Esophagus mucosa (tissue), 1 donor: ENCODE results near the gene KIF26B. TPM values are rescaled to one million over a fixed set of nuclear protein-coding genes. Genes with fewer than 3 reads are reported as not detected.
"Not testable (repeated sequence)": the region's sequence is repeated elsewhere in the genome, so short reads cannot be mapped to it uniquely, and the experiment has no call there.

ENCODE experiments used
- ATAC-seq: fragments of 200-7000 bp; cut with Tn5 transposase; one replicate; pipeline ENCODE4 v1.9.1; 2020
- total RNA-seq: library from RNA; stranded (reverse); gene quantifications from one replicate; pipeline ENCODE4 v1.2.4, GENCODE V29; 2023
- donor health status: DM: yes; HTN: yes; CAD: no.

KIF26B gene
- total RNA-seq, 1 donor from 2014 or later: 0.56 TPM

GRCh38 chr1:245290836-245291235, 136.1 kb downstream of the KIF26B start:
- no peak for ATAC-seq

GRCh38 chr1:245291351-245291750, 136.6 kb downstream of the KIF26B start:
- no peak for ATAC-seq

GRCh38 chr1:245292141-245292540, 137.4 kb downstream of the KIF26B start:
- ATAC-seq: no peak

GRCh38 chr1:245292553-245292952, 137.8 kb downstream of the KIF26B start:
- ATAC-seq: no peak

- ATAC-seq: no peak
These were observed 139.2 kb downstream of the KIF26B start for GRCh38 chr1:245294020-245294419.

GRCh38 chr1:245298781-245299180, 144.0 kb downstream of the KIF26B start:
- ATAC-seq: no peak

GRCh38 chr1:245301162-245301580, 146.4 kb downstream of the KIF26B start:
- no peak for ATAC-seq

GRCh38 chr1:245301921-245302320, 147.1 kb downstream of the KIF26B start:
- no peak for ATAC-seq

GRCh38 chr1:245304698-245305097, 149.9 kb downstream of the KIF26B start:
- ATAC-seq: no peak

GRCh38 chr1:245306020-245306419, 151.2 kb downstream of the KIF26B start:
- no peak for ATAC-seq

GRCh38 chr1:245306628-245307410, 152.0 kb downstream of the KIF26B start:
- ATAC-seq: no peak

- no peak for ATAC-seq
These were observed 156.1 kb downstream of the KIF26B start for GRCh38 chr1:245310571-245311531.

GRCh38 chr1:245311887-245312536, 157.2 kb downstream of the KIF26B start:
- ATAC-seq: no peak

- no peak for ATAC-seq
These were observed 158.8 kb downstream of the KIF26B start for GRCh38 chr1:245313576-245313975.

- ATAC-seq: no peak
These were observed 162.0 kb downstream of the KIF26B start for GRCh38 chr1:245316784-245317183.

- ATAC-seq: no peak
These were observed 162.4 kb downstream of the KIF26B start for GRCh38 chr1:245317217-245317616.

- no peak for ATAC-seq
These were observed 164.3 kb downstream of the KIF26B start for GRCh38 chr1:245319094-245319493.

GRCh38 chr1:245322673-245323072, 167.9 kb downstream of the KIF26B start:
- no peak for ATAC-seq

- not testable (repeated sequence) for ATAC-seq
These were observed 169.0 kb downstream of the KIF26B start for GRCh38 chr1:245323765-245324164.

GRCh38 chr1:245325922-245326795, 171.4 kb downstream of the KIF26B start:
- no peak for ATAC-seq

- ATAC-seq: no peak
These were observed 172.6 kb downstream of the KIF26B start for GRCh38 chr1:245327360-245327759.

GRCh38 chr1:245327842-245328241, 173.1 kb downstream of the KIF26B start:
- ATAC-seq: no peak
